IPS-18c (cell line): Measurements from ENCODE around the gene GMDS.

ENCODE experiments used
- H3K4me3 ChIP-seq: 2 replicates; pipeline ENCODE4 v1.7.0; 2013; ENCODE audit warnings: low read depth, mild to moderate bottlenecking, low read length, moderate library complexity; ENCODE audit not compliant: insufficient read depth
- H3K9me3 ChIP-seq: one replicate; pipeline ENCODE4 v1.6.1; 2013; ENCODE audit warnings: mild to moderate bottlenecking, low read length, moderate library complexity; ENCODE audit not compliant: control insufficient read depth, insufficient read depth

Gene GMDS

GRCh38 chr6:1942834-1943233 is 302.6 kb downstream of the GMDS start:
- Histone ChIP-seq H3K4me3 (no peak overlapping the region), H3K9me3 (no peaks in the 10 kb centered on the region)

- no peak overlapping the region for H3K4me3 ChIP-seq
These were observed 303.9 kb downstream of the GMDS start for GRCh38 chr6:1941534-1941933.

GRCh38 chr6:1940381-1940780 is 305.0 kb downstream of the GMDS start:
- Histone ChIP-seq H3K9me3 (no peaks in the 10 kb centered on the region), H3K4me3 (no peak overlapping the region)

More at GRCh38 chr6:1941534-1941933, 303.9 kb downstream of the GMDS start:
- no peaks in the 10 kb centered on the region for H3K9me3 ChIP-seq

GRCh38 chr6:1933292-1933691 is 312.1 kb downstream of the GMDS start:
- Histone ChIP-seq H3K4me3 (no peak overlapping the region), H3K9me3 (no peaks in the 10 kb centered on the region)

- Histone ChIP-seq H3K4me3 (no peak overlapping the region), H3K9me3 (no peaks in the 10 kb centered on the region)
These were observed 313.6 kb downstream of the GMDS start for GRCh38 chr6:1931817-1932216.

- Histone ChIP-seq H3K4me3 (no peak overlapping the region), H3K9me3 (no peaks in the 10 kb centered on the region)
These were observed 315.0 kb downstream of the GMDS start for GRCh38 chr6:1930356-1930755.

- Histone ChIP-seq H3K4me3 (no peak overlapping the region), H3K9me3 (no peaks in the 10 kb centered on the region)
These were observed 315.5 kb downstream of the GMDS start for GRCh38 chr6:1929931-1930330.

GRCh38 chr6:1925743-1926430 is 319.5 kb downstream of the GMDS start:
- H3K4me3 ChIP-seq, result no peak overlapping the region
- no peaks in the 10 kb centered on the region for H3K9me3 ChIP-seq

- Histone ChIP-seq H3K4me3 (no peak overlapping the region), H3K9me3 (no peaks in the 10 kb centered on the region)
These were observed 322.0 kb downstream of the GMDS start for GRCh38 chr6:1923449-1923848.

- Histone ChIP-seq H3K9me3 (no peaks in the 10 kb centered on the region), H3K4me3 (no peak overlapping the region)
These were observed 327.6 kb downstream of the GMDS start for GRCh38 chr6:1917626-1918371.

- no peak overlapping the region for H3K4me3 ChIP-seq
These were observed 328.9 kb downstream of the GMDS start for GRCh38 chr6:1916334-1917070.

GRCh38 chr6:1915226-1915625 is 330.2 kb downstream of the GMDS start:
- no peaks in the 10 kb centered on the region for H3K9me3 ChIP-seq

More at GRCh38 chr6:1916334-1917070, 328.9 kb downstream of the GMDS start:
- H3K9me3 ChIP-seq, result no peaks in the 10 kb centered on the region

GRCh38 chr6:1913577-1913976 is 331.8 kb downstream of the GMDS start:
- no peaks in the 10 kb centered on the region for H3K9me3 ChIP-seq
- no peak overlapping the region for H3K4me3 ChIP-seq

More at GRCh38 chr6:1915226-1915625, 330.2 kb downstream of the GMDS start:
- H3K4me3 ChIP-seq, result no peak overlapping the region

GRCh38 chr6:1912731-1913130 is 332.7 kb downstream of the GMDS start:
- H3K4me3 ChIP-seq, result no peak overlapping the region

GRCh38 chr6:1911474-1911873 is 333.9 kb downstream of the GMDS start:
- no peak overlapping the region for H3K4me3 ChIP-seq
- no peaks in the 10 kb centered on the region for H3K9me3 ChIP-seq

More at GRCh38 chr6:1912731-1913130, 332.7 kb downstream of the GMDS start:
- no peaks in the 10 kb centered on the region for H3K9me3 ChIP-seq

- H3K4me3 ChIP-seq, result no peak overlapping the region
- H3K9me3 ChIP-seq, result no peaks in the 10 kb centered on the region
These were observed 334.6 kb downstream of the GMDS start for GRCh38 chr6:1910621-1911407.

GRCh38 chr6:1908784-1909183 is 336.6 kb downstream of the GMDS start:
- no peak overlapping the region for H3K4me3 ChIP-seq
- no peaks in the 10 kb centered on the region for H3K9me3 ChIP-seq
